Gastrocnemius medialis (tissue), 4 donors: ENCODE data around the gene CYP4X1.

Experiments used
- CTCF ChIP-seq, 5 experiments: fragments of 450-650 bp in 3 of 5; fragments of 200-600 bp in 2 of 5; sonication (generic) in 2 of 5; IDR thresholded peaks in 4 of 5; conservative IDR thresholded peaks in 1 of 5; 1 replicate in 4 of 5; 2 replicates in 1 of 5; pipeline ENCODE4 v1.5.1; 2016 to 2019; ENCODE audit warnings: antibody characterized with exemption in 5 of 5, mild to moderate bottlenecking in 3 of 5, moderate library complexity in 3 of 5
- POLR2A ChIP-seq, 2 donors: fragments of 450-650 bp; IDR thresholded peaks; one replicate each; pipeline ENCODE4 v1.6.1; 2017; ENCODE audit warnings: antibody characterized with exemption in 2 of 2, mild to moderate bottlenecking in 2 of 2, moderate library complexity in 2 of 2

GRCh38 chr1:47036764-47037163, 13.3 kb downstream of the CYP4X1 start:
- TF ChIP-seq CTCF (IDR thresholded peaks at IDR 0.05 in 4 of 5, conservative IDR thresholded peaks at IDR 0.05 in 1 of 5) (no peak), POLR2A (IDR thresholded peaks at IDR 0.05) (no peak)
